DOHH2 (cell line): ENCODE measurements around the gene TRIM40.

ENCODE experiments used
- H3F3A ChIP-seq: fragments of 200-600 bp; sonication (generic), shearing (Covaris generic); 2 replicates; pipeline ENCODE4 v1.6.0; 2016; ENCODE audit warnings: antibody characterized with exemption, mild to moderate bottlenecking; ENCODE audit not compliant: control insufficient read depth, insufficient read depth
- H3K27ac ChIP-seq: fragments of 200-600 bp; sonication (generic); 2 replicates; pipeline ENCODE4 v1.5.1; 2014; ENCODE audit warnings: low read depth, mild to moderate bottlenecking, low read length, moderate library complexity
- H3K27me3 ChIP-seq: fragments of 200-600 bp; sonication (generic); 2 replicates; pipeline ENCODE4 v1.6.1; 2014; ENCODE audit warnings: mild to moderate bottlenecking, low read length, mixed read lengths; ENCODE audit not compliant: control insufficient read depth
- H3K36me3 ChIP-seq: fragments of 200-600 bp; sonication (generic); 2 replicates; pipeline ENCODE4 v1.6.1; 2014; ENCODE audit warnings: mild to moderate bottlenecking, low read length, moderate library complexity, mixed read lengths; ENCODE audit not compliant: control insufficient read depth
- H3K4me1 ChIP-seq: fragments of 200-600 bp; sonication (generic); 2 replicates; pipeline ENCODE4 v1.6.1; 2014; ENCODE audit warnings: mild to moderate bottlenecking, low read length, mixed read lengths; ENCODE audit not compliant: control insufficient read depth
- H3K4me2 ChIP-seq: fragments of 200-600 bp; sonication (generic); 2 replicates; pipeline ENCODE4 v1.6.0; 2014; ENCODE audit warnings: mild to moderate bottlenecking, low read length, moderate library complexity
- H3K4me3 ChIP-seq: fragments of 200-600 bp; sonication (generic); 2 replicates; pipeline ENCODE4 v1.5.1; 2014; ENCODE audit warnings: mild to moderate bottlenecking, low read length, mixed read lengths
- H3K79me2 ChIP-seq: fragments of 200-600 bp; sonication (generic); 2 replicates; pipeline ENCODE4 v1.6.1; 2014; ENCODE audit warnings: mild to moderate bottlenecking, low read length, mixed read lengths; ENCODE audit not compliant: control insufficient read depth
- H3K9me2 ChIP-seq: fragments of 200-600 bp; sonication (generic); replicated peaks from 2 replicates; pipeline ENCODE4 v1.6.1; 2014; ENCODE audit warnings: mild to moderate bottlenecking, low read length, mixed read lengths; ENCODE audit not compliant: control insufficient read depth
- H3K9me3 ChIP-seq: fragments of 200-600 bp; sonication (generic); 2 replicates; pipeline ENCODE4 v1.6.1; 2014; ENCODE audit warnings: antibody characterized with exemption, low read length, mixed read lengths; ENCODE audit not compliant: control insufficient read depth, insufficient read depth
- H4K20me1 ChIP-seq: fragments of 200-600 bp; sonication (generic); 2 replicates; pipeline ENCODE4 v1.6.0; 2014; ENCODE audit warnings: low read depth, mild to moderate bottlenecking, antibody characterized with exemption, low read length, moderate library complexity; ENCODE audit not compliant: control insufficient read depth, insufficient read depth
- EZH2phosphoT487 ChIP-seq: fragments of 200-600 bp; sonication (generic); IDR thresholded peaks from 2 replicates; pipeline ENCODE4 v1.6.1; 2017; ENCODE audit warnings: borderline replicate concordance, mild to moderate bottlenecking, antibody characterized with exemption, low read length, moderate library complexity, mixed read lengths
- TF ChIP-seq, protein P1 (sequence below): fragments of 200-600 bp; sonication (generic); IDR thresholded peaks from one replicate; pipeline ENCODE4 v1.5.1; 2014; ENCODE audit warnings: antibody characterized with exemption, mild to moderate bottlenecking, low read depth, low read length; ENCODE audit not compliant: poor library complexity, severe bottlenecking

Gene TRIM40

GRCh38 chr6:30152016-30152673 lies 16.2 kb downstream of the TRIM40 start:
- H3K79me2 ChIP-seq: no peaks in the 10 kb centered on the region

DNA sequence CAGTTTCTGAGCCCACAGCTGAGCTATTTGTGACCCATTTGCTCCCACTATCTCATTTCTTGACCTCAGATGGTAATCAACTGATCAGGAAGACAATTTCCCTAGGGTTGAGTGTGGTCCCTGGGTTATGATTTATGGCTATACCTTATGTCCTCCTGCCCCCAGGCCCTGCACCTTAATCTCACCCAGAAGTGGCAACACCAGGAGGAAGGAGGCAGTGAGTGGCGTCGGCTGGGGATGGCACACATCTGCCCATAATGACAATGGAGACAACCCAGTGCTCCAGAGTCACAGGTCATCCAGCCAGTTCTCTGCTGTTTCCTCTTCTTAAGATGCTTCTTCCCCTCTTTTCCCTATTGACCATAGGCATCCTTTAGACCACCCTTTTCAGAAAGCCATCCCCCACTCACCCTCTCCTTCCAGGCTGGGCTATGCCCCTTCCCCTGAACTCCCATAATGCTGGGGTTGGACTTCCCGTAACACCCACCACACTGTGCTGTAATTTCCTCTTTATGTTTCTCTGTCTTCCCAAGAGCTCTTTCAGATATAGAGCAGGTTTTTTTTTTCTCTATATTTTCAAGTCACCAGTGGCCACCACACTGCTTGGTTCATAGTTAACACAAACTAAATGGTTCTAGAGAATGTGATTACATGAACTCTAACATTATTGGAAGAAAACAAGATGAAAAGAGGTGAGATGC lies 17.1 kb downstream of the TRIM40 start:
- no peak overlapping the region for H3K4me2 ChIP-seq
- H3K27me3 ChIP-seq: peaks cover 22% of the 10 kb centered on the region
- TF ChIP-seq, protein P1, sequence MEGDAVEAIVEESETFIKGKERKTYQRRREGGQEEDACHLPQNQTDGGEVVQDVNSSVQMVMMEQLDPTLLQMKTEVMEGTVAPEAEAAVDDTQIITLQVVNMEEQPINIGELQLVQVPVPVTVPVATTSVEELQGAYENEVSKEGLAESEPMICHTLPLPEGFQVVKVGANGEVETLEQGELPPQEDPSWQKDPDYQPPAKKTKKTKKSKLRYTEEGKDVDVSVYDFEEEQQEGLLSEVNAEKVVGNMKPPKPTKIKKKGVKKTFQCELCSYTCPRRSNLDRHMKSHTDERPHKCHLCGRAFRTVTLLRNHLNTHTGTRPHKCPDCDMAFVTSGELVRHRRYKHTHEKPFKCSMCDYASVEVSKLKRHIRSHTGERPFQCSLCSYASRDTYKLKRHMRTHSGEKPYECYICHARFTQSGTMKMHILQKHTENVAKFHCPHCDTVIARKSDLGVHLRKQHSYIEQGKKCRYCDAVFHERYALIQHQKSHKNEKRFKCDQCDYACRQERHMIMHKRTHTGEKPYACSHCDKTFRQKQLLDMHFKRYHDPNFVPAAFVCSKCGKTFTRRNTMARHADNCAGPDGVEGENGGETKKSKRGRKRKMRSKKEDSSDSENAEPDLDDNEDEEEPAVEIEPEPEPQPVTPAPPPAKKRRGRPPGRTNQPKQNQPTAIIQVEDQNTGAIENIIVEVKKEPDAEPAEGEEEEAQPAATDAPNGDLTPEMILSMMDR: no peak
- TF ChIP-seq EZH2phosphoT487: no peak
- no peaks in the 10 kb centered on the region for H3K9me2 ChIP-seq
- no peaks in the 10 kb centered on the region for H3K36me3 ChIP-seq
- no peak overlapping the region for H3K27ac ChIP-seq
- H3K79me2 ChIP-seq: no peaks in the 10 kb centered on the region
- no peak overlapping the region for H3K4me3 ChIP-seq
- H4K20me1 ChIP-seq: no peaks in the 10 kb centered on the region
- H3F3A ChIP-seq: no peaks in the 10 kb centered on the region
- no peaks in the 10 kb centered on the region for H3K4me1 ChIP-seq
- H3K9me3 ChIP-seq: no peaks in the 10 kb centered on the region

More at GRCh38 chr6:30152016-30152673, 16.2 kb downstream of the TRIM40 start:
- H4K20me1 ChIP-seq: no peaks in the 10 kb centered on the region
- H3K4me1 ChIP-seq: no peaks in the 10 kb centered on the region
- H3K4me3 ChIP-seq: no peak overlapping the region
- H3K4me2 ChIP-seq: no peak overlapping the region
- no peaks in the 10 kb centered on the region for H3K9me3 ChIP-seq
- H3K27ac ChIP-seq: no peak overlapping the region
- peaks cover 23% of the 10 kb centered on the region for H3K27me3 ChIP-seq
- H3K36me3 ChIP-seq: no peaks in the 10 kb centered on the region
- no peaks in the 10 kb centered on the region for H3K9me2 ChIP-seq
- no peak for TF ChIP-seq EZH2phosphoT487
- TF ChIP-seq, protein P1: no peak
- no peaks in the 10 kb centered on the region for H3F3A ChIP-seq

GRCh38 chr6:30154061-30154460 lies 18.1 kb downstream of the TRIM40 start:
- Histone ChIP-seq H3K4me1 (no peaks in the 10 kb centered on the region), H3K4me2 (no peak overlapping the region), H3K9me2 (no peaks in the 10 kb centered on the region), H3F3A (no peaks in the 10 kb centered on the region), H3K79me2 (no peaks in the 10 kb centered on the region), H3K9me3 (no peaks in the 10 kb centered on the region), H3K27ac (no peak overlapping the region), H3K4me3 (no peak overlapping the region), H3K27me3 (peaks cover 29% of the 10 kb centered on the region), H3K36me3 (no peaks in the 10 kb centered on the region), H4K20me1 (no peaks in the 10 kb centered on the region)
- TF ChIP-seq EZH2phosphoT487: no peak
- TF ChIP-seq, protein P1: no peak
